HCT116 (cell line): ENCODE results near the gene ZNF292.

ENCODE experiments used
- CBX3 ChIP-seq: IDR thresholded peaks from 2 replicates; pipeline ENCODE4 v1.6.1; 2012; ENCODE audit warnings: low read depth
- CEBPB ChIP-seq: IDR thresholded peaks from 2 replicates; pipeline ENCODE4 v1.6.1; 2012; ENCODE audit warnings: low read depth
- EZH2 ChIP-seq: fragments of 200-600 bp; sonication (generic); IDR thresholded peaks from 2 replicates; pipeline ENCODE4 v1.6.1; 2017; ENCODE audit warnings: antibody characterized with exemption, mixed run types
- JUND ChIP-seq: IDR thresholded peaks from 2 replicates; pipeline ENCODE4 v1.6.1; 2012
- POLR2A ChIP-seq: IDR thresholded peaks from 2 replicates; pipeline ENCODE4 v1.7.0; 2011; ENCODE audit warnings: borderline replicate concordance; ENCODE audit not compliant: insufficient read depth, insufficient read length; ENCODE audit errors: extremely low read depth
- POLR2AphosphoS5 ChIP-seq: IDR thresholded peaks from 2 replicates; pipeline ENCODE4 v1.6.1; 2011; ENCODE audit warnings: mild to moderate bottlenecking, low read depth, low read length, moderate library complexity
- TCF7L2 ChIP-seq: IDR thresholded peaks from 2 replicates; pipeline ENCODE4 v1.7.0; 2011; ENCODE audit warnings: borderline replicate concordance, inconsistent platforms; ENCODE audit not compliant: insufficient read depth, insufficient read length; ENCODE audit errors: extremely low read depth
- YY1 ChIP-seq: IDR thresholded peaks from 2 replicates; pipeline ENCODE4 v1.6.1; 2011; ENCODE audit warnings: low read length, low read depth, moderate library complexity, mild to moderate bottlenecking; ENCODE audit not compliant: insufficient replicate concordance; ENCODE audit errors: extremely low read depth
- ZNF274 ChIP-seq: fragments of 200-500 bp; sonication (Bioruptor generic); IDR thresholded peaks from 2 replicates; pipeline ENCODE4 v1.6.1; 2014; ENCODE audit warnings: mild to moderate bottlenecking, low read depth, low read length, inconsistent platforms
- TF ChIP-seq, protein P1 (sequence below), 3 experiments: fragments of 200-600 bp in 1 of 3; sonication (generic) in 1 of 3; IDR thresholded peaks in 2 of 3; conservative IDR thresholded peaks in 1 of 3; 2 replicates each; pipeline ENCODE4 v1.5.1; 2012 to 2017; ENCODE audit warnings: low read depth in 2 of 3, low read length in 2 of 3, antibody characterized with exemption in 1 of 3, borderline replicate concordance in 1 of 3, control low read depth in 1 of 3, mild to moderate bottlenecking in 1 of 3, mixed read lengths in 1 of 3, mixed run types in 1 of 3, moderate library complexity in 1 of 3; ENCODE audit not compliant: insufficient read depth in 1 of 3
- TF ChIP-seq, protein P2 (sequence below): IDR thresholded peaks from 2 replicates; pipeline ENCODE4 v1.6.1; 2012; ENCODE audit warnings: low read depth
- TF ChIP-seq, protein P3 (sequence below): IDR thresholded peaks from 2 replicates; pipeline ENCODE4 v1.6.1; 2012

DNA sequence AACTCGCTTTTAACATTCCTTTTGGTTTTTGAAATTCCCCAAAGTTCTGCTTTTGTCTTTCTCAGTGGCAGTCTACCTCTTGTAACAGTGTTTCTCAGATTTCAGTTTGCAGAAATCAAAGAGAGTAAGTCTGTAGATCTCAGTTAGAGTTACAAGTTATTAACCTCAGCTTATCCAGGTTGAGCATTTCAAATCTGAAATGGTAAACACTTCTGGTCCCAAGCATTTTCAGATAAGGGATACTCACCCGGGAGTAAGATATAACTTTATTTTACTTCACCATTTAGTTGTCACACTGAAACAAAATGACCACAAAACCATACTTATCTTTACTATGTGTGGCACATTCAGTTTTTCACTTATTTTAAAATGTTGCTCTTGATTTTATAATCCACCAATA lies 9.8 kb downstream of the ZNF292 start:
- no peak for TF ChIP-seq YY1
- TF ChIP-seq, protein P1, sequence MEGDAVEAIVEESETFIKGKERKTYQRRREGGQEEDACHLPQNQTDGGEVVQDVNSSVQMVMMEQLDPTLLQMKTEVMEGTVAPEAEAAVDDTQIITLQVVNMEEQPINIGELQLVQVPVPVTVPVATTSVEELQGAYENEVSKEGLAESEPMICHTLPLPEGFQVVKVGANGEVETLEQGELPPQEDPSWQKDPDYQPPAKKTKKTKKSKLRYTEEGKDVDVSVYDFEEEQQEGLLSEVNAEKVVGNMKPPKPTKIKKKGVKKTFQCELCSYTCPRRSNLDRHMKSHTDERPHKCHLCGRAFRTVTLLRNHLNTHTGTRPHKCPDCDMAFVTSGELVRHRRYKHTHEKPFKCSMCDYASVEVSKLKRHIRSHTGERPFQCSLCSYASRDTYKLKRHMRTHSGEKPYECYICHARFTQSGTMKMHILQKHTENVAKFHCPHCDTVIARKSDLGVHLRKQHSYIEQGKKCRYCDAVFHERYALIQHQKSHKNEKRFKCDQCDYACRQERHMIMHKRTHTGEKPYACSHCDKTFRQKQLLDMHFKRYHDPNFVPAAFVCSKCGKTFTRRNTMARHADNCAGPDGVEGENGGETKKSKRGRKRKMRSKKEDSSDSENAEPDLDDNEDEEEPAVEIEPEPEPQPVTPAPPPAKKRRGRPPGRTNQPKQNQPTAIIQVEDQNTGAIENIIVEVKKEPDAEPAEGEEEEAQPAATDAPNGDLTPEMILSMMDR (IDR thresholded peaks at IDR 0.05 in 2 of 3, conservative IDR thresholded peaks at IDR 0.05 in 1 of 3; ENCODE audit: borderline replicate concordance in 1 of 3, insufficient read depth in 1 of 3, low read depth in 2 of 3, low read length in 2 of 3), result no peak
- no peak for TF ChIP-seq ZNF274
- no peak for TF ChIP-seq POLR2A
- TF ChIP-seq TCF7L2, result no peak
- TF ChIP-seq POLR2AphosphoS5, result no peak
- TF ChIP-seq, protein P2, sequence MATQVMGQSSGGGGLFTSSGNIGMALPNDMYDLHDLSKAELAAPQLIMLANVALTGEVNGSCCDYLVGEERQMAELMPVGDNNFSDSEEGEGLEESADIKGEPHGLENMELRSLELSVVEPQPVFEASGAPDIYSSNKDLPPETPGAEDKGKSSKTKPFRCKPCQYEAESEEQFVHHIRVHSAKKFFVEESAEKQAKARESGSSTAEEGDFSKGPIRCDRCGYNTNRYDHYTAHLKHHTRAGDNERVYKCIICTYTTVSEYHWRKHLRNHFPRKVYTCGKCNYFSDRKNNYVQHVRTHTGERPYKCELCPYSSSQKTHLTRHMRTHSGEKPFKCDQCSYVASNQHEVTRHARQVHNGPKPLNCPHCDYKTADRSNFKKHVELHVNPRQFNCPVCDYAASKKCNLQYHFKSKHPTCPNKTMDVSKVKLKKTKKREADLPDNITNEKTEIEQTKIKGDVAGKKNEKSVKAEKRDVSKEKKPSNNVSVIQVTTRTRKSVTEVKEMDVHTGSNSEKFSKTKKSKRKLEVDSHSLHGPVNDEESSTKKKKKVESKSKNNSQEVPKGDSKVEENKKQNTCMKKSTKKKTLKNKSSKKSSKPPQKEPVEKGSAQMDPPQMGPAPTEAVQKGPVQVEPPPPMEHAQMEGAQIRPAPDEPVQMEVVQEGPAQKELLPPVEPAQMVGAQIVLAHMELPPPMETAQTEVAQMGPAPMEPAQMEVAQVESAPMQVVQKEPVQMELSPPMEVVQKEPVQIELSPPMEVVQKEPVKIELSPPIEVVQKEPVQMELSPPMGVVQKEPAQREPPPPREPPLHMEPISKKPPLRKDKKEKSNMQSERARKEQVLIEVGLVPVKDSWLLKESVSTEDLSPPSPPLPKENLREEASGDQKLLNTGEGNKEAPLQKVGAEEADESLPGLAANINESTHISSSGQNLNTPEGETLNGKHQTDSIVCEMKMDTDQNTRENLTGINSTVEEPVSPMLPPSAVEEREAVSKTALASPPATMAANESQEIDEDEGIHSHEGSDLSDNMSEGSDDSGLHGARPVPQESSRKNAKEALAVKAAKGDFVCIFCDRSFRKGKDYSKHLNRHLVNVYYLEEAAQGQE, result no peak
- no peak for TF ChIP-seq CEBPB
- TF ChIP-seq, protein P3, sequence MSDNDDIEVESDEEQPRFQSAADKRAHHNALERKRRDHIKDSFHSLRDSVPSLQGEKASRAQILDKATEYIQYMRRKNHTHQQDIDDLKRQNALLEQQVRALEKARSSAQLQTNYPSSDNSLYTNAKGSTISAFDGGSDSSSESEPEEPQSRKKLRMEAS, result no peak
- no peak for TF ChIP-seq JUND
- TF ChIP-seq CBX3, result no peak
- no peak for TF ChIP-seq EZH2
